Stimulated activated CD8-positive, alpha-beta memory T cell treated with anti-CD3 and anti-CD28 coated beads, Interleukin-12 subunit alpha, Interleukin-12 subunit beta, amount 100 ng/mL, for 24 hours (primary cell): Measurements from ENCODE around the gene MDH2.
"Not testable (repeated sequence)": the region's sequence is repeated elsewhere in the genome, so short reads cannot be mapped to it uniquely, and the experiment has no call there.

Experiments
- DNase-seq: peaks from one replicate; pipeline ENCODE4 v3.0.0-alpha.2; 2020; ENCODE audit errors: extremely low read depth

Gene MDH2

DNA sequence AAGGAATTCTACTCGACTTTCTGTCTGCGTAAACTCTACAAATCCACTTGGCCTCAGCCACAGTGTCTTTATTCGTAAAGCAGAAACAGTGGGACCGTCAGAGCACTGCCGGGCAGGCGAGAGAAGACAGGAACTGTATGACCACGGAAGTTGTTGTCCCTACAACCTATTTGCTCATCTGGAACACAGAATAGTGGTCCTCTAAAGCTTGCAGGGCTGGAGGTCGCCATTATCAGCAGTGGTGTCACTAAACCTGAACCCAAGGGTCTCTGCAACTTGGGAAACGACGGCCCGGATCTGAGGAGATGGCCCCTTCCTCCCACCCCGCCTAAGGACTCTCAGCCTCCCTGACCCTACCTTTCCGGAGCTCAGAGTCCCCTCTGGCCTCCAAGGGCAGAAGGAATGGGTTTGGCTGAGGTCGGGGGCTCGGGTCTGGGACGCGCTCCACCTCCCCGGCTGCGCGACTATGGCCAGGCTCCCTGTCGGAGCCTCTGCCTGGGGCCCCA, 548 bp upstream of the MDH2 start:
- no peak for DNase-seq

DNA sequence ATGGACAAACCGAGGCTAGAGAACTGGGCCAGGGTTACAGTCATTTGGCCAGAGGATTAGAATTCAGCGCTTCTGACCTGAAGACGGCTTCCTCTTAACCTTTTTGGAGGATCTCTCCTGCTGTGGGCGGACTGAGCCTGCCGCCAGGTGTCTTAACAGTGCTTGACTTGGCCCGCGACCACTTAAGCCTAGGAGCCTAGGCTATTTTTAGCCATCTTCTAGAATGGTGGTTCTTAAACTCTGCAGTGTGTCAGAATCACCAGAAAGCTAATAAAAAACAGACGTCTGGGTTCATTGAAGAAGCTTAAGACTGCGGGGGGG, 722 bp downstream of the MDH2 start:
- no peak for DNase-seq

DNA sequence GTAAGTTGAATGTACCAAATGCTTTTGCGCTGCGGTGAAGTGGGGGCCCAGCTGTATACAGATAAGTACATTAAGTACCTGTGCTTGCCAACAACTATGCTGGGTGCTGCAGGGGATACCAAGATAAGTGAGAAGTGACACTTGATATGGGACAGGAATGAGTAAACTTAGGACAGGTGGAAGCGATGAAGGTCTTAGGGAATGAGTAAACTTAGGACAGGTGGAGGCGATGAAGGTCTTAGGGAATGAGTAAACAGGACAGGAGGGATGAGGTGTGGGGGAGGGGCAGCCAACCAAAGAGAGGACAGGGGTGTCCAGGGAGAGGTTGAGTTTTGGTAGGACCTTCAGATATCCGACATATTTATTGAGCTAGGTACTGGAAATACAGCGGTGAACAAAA, 1.4 kb downstream of the MDH2 start:
- DNase-seq, result no peak

DNA sequence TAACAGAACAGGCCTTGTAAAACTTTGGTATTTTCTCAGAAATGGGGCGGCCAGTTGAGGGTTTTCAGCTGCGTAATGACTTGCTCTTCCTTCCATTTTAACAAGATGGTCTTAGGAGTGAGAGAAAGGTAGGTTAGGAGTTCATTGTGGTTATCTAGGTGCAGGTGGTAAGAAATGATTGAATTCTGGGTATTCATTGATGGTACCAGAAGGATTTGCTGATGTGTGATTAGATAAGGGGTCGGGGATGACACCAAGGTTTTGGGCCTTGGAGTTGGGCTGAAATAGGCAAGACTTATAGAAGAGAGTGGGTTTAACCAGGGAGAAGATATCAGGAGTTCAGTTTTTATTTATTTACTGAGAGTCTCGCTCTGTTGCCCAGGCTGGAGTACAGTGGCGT, 2.6 kb downstream of the MDH2 start:
- DNase-seq, result no peak

DNA sequence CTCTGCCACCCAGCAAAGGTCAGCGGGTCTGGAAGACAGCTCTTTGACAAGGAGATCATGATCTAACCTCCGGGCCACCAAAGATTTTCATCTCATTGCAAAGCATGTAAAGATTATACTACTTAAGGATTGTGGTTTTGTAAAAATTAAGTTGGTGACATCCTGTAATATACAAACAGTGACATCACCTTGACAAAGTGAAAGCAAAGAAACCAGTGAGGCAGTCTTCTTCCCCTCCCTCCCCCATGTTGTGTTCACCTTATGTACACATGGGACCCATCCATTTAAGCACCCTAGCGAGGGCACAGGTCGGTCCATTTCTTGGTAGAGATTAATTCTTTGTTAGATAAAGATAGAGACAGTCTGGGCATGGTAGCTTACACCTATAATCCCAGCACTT, 3.9 kb downstream of the MDH2 start:
- DNase-seq, result no peak

DNA sequence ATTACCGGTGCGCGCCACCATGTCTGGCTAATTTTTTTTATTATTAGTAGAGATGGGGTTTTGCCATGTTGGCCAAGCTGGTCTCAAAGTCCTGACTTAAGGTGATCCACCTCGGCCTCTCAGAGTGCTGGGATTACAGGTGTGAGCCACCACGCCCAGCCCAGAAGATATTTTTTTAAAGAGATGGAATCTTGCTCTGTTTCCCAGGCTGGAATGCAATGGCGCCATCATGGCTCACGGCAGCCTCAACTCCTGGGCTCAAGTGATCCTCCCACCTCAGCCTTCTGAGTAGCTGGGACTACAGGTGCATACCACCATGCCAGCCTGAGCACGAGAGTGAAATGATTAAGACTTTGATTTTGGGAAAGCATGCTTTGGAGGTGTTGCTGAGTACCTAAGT, 4.8 kb downstream of the MDH2 start:
- not testable (repeated sequence) for DNase-seq

DNA sequence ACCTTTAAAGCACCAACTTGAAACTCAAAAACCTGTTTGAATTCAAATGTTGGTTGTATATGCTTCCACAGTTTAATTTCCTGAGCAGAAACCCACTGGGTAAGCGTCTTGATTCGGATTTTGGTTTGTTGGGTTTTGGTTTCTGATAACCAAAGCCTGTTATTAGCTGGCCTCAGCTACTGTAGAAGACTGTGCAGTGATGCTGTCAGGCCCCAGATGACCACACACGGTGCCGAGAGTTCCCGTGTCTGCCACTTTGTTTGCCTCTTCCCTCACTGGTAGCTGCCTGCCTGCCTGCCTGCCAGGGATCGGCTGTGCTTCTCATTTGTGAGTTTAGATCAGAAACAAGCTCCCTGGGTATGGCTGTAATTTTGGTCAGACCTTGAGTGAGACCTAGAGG, 5.6 kb downstream of the MDH2 start:
- DNase-seq, result no peak

DNA sequence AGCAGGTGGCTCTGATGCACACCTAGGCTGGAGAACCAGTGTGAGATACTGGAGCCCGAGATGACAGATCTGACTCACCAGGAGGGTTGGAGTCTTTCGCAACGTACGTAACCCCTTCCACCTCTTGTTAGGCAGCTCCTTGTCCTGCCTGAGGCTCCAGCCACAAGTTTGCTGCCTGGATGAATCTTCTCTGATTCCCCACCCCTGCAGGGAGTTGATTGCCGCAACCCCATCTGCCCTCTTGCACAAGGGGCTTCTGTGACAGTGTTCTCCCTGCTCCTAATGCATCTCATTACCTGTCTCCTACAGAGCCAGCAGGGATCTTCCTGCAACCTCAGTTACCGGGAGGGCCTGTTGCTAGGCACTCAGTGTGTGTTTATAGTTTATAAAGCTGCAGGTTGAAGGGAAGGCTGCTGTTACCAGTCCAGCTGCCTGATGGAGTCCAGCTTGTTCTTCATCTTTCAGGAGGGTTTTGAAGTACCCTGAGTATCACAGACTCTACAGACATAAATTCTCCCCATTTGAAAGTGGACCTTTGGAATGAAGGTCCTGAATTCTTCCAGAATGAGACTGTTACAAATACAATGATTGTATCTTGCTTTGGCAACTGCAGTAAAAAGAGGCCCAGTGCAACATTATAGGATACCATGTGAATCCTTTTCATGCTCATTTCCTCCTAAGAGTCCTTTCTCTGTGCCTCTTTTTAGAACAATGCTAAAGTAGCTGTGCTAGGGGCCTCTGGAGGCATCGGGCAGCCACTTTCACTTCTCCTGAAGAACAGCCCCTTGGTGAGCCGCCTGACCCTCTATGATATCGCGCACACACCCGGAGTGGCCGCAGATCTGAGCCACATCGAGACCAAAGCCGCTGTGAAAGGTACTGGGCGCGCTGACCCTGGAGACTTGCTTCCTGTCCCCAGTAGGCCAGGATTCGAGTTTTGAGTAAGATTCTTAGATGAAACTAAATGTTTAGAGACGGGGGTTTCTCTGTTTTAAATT, 6.5 kb downstream of the MDH2 start:
- no peak for DNase-seq

DNA sequence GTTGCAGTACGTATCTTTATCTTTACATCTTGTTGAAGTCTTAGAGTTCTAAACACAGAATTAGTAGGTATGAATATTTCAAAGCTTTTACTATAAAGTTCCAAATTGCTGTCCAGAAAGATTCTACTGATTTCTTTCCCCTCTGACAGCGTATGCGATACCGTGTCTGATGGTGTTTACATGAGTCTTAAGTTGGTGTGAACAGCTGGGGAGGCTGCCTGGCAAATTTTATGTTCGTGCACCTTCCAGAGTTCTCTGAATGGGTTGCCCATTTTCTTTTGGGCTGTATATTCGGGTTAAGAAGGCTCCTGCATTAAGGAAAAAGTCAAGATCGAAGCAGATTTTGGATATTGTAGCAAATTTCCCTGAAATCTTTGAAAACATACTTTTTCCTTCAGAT, 8.3 kb downstream of the MDH2 start:
- no peak for DNase-seq

DNA sequence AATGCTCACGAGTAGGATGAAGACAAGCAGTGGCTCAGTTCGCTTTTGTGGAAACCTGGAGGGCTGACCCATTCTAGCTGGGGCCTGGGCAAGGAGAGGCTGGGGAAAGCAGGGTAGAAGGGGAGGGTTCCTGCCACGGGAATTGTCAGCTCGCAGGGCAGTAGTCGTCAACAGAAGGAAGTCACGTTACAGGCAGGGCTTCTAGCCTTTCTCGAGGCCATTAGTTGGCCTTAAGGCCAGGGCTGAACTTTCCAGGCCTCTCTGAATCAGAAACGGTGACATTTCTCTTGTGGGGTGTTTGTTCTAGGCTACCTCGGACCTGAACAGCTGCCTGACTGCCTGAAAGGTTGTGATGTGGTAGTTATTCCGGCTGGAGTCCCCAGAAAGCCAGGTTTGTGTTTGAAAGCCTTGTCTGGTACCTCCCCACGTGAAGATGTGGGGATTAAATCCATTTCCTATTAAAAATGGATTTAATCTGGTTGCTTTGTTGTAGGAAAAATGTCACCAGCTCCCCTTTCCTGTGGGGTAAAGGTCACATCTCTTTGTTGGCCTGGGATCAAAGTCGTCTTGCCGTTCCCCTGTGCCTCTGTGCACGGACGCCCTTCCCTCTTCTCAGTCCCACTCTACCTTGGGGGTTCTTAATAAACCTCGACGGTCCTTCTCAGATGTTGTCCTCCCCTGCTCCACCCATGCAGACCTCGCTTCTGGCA, 9.4 kb downstream of the MDH2 start:
- DNase-seq, result no peak

DNA sequence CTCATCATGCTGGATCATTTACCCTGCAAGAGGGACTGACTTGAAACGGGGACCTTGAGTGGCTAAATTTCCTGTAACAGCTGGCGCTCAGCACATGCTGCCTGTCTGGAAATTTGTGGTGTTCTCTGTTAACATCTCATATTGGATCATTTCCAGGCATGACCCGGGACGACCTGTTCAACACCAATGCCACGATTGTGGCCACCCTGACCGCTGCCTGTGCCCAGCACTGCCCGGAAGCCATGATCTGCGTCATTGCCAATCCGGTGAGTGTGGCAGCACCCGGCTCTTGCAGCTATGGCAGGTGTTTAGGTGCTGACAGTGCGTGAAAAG, 9.9 kb downstream of the MDH2 start:
- no peak for DNase-seq

DNA sequence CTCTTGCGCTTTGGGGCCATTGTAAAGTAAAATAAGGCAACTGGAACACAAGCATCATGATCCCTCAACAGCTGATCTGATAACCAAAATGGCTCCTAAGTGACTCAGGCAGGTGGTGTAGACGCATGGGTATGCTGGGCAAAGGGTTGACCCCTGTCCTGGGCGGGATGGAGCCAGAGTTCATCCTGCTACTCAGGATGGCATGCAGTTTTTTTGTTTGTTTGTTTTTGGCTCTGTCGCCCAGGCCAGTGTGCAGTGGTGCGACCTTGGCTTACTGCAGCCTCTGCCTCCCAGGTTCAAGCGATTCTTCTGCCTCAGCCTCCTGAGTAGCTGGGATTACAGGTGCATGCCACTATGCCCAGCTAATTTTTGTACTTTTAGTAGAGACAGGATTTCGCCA, 10.8 kb downstream of the MDH2 start:
- not testable (repeated sequence) for DNase-seq

DNA sequence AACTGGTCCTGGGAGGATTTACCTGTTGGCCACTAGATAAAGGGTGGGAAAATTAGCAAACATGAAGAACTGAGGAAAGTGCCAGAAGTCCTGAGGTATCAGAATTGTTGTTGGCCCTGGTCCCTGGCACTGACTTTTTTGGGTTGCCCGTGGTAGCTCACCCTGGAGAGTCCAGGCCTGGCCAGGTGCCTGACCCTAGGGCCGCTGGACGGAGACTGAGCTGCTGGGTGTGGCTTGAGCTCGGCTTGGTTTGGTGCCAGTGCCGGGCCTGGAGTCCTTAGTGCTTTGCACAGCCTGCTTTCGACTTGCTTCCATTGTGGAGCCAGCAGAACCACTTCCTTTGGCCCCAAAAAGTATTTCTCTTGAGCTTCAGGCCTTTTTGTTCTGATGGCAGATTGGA, 12.9 kb downstream of the MDH2 start:
- DNase-seq, result no peak

DNA sequence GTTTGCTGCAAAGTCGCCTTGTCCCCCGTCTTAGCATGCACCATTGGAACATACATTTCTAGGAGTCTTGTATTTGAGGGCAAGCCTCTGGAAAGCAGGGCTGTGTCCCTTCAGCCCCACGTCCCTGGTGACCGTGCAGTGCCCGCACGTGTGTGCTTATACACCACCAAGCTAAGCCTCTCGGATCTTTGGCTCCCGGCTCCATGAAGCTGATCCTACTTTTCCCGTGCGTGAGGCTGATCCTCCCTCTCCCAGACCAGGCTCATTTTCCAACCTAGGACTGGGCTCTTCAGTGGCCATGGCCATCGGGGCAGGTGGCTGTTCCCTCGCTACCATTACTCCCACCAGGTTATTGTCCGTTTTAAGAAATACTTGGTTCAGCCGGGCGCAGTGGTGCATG, 14.3 kb downstream of the MDH2 start:
- DNase-seq, result no peak

DNA sequence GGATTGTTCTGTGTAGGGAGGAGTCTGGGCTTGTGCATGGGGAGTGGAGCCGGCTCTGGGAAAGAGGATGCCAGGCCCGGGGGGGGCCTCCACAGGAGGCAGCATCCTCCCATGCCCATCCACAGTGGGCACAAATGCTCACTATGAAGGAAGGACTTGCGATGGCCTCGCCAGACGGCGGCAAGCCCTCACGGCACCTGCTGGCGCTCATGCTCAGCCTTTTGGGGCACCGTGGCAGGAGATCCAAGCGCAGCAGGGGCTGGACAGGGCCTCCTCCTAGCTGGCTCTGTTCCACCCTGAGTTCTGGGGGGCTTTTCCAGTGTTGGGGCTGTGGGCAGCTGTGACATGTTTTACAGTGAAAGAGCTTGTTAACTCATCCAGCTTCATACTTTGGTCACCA, 15.2 kb downstream of the MDH2 start:
- no peak for DNase-seq

DNA sequence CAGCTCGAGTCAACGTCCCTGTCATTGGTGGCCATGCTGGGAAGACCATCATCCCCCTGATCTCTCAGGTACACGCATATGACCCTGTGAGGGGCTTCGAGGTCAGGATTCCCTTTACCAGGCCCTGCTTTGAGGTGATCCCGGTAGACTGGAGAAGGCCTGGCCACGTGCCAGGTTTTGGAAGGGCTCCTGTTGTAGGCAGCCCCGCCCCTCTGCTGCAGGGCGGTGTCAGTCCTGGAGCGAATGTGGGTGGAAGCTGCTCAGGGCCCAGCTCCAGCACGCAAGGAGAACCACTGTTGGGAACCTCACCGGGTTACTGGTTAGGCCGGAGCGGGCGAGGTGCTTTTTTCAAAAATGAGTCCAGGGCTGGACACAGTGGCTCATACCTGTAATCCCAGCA, 15.6 kb downstream of the MDH2 start:
- no peak for DNase-seq

DNA sequence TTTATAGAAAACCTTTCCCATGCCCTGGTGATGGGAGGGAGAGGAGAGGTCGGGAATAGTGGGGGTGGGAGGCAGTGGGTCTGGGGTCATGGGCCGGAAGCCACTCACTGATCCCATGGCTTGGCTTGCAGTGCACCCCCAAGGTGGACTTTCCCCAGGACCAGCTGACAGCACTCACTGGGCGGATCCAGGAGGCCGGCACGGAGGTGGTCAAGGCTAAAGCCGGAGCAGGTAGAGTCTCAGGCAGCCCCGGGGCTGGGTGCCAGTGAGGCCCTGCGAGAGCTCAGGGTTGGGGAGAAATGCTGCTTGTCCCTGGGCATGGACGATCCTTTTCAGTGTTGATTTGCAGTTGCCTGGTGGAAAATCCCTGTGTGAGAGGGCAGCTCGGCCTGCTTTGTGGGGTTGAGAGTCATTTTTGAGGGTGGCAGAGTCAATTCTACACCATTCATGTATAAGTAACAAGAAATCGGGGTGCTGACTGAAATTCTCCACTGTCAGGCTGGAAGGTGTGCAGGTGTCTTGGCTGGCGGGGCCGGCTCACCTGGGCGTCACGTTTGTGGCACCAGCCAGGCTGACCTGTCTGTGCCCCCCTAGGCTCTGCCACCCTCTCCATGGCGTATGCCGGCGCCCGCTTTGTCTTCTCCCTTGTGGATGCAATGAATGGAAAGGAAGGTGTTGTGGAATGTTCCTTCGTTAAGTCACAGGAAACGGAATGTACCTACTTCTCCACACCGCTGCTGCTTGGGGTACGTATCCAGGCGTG, 16.5 kb downstream of the MDH2 start:
- no peak for DNase-seq

DNA sequence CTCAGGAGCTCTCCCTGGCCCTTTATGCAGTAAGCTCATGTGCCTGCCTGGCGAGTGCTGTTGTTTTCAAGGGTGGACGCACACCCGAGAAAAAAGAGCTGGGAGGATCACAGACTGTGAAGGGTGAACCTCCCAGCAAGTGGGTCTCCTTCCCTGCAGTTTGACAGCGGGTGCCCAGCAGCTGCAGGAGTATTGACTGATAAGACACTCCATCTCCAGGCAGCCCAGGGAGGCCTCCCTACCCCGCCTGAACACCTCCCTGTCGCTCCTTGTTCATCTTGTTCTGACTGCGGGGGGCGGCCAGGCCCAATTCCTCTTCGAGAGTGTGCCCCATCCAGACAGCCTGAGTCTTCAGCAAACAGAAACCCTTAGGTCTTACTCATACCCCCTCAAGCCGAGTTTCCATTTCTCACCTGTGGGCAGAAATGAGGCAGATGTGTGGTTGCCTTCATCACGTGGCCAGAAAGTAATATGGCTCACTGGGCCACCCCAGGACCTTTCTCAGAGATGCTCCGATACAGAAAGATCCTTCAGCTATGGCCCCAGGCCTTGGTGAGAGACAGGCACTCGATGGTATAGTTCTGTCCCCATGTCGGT, 17.2 kb downstream of the MDH2 start:
- DNase-seq, result no peak

DNA sequence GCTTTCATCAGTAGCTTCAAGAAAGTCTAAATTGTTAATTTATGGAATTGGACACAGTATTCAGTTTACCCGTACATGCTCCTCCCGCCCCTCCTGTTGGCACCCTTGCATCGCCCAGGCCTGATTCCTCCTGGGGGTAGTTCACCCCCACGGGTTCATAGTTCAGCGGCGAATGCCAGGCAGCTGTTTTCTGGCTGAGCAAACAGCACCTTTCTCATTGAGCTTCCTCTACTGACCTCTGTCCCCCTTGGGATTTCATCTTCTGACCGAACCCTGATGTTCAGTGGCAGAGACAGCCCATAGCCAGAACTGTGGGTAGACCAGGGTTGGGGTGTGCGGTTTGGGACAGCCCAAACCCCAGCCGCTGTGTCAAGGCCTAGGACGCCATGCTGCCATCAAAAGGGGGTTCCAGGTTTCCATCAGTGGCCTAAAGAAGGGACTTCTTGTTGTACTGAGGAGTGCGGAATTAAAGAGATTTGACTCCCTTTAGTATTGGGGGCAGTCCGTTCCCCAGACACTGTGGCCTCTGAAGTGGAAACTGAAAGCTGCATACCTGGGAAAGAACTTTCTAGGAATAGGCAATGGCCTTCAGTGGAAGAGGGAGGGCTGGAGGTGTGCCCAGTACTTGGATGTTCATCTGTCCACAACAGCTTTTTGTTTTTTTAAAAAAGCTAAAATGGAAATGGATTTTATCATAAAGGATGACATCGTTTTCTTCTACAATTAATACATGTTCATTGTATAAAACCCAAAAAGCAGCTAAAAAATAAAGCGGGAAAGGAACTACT, 19.0 kb downstream of the MDH2 start:
- DNase-seq, result no peak

DNA sequence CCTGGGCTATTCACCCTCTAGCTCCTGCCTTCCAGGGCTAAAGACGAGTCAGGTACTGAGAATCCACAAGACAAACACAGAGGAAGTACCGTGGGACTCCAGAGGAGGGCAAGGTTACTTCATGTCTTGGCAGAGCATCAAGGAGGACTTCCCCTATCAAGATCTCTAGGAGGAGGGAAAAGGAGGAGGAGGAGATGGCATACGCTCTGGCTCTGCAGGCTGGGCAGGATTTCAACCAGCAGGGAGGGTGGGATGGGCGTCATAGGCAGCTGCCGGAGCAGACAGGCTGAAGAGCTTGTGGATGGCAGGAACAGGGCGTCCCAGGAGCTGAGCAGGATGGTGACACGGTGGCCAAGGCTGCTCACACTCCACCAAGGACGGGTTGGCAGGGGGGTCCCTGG, 21.3 kb downstream of the MDH2 start:
- no peak for DNase-seq
